ENCODE data around the gene SNCAIP. TPM values are rescaled to one million over a fixed set of nuclear protein-coding genes. Genes with fewer than 3 reads are reported as not detected.
A peak's percentile ranks its signal among the peaks of the same experiment; 100 is the strongest.

The SNCAIP gene
- total and polyA plus RNA-seq, 2 experiments from 2014 or later: 6.1 to 11.9 TPM

DNA sequence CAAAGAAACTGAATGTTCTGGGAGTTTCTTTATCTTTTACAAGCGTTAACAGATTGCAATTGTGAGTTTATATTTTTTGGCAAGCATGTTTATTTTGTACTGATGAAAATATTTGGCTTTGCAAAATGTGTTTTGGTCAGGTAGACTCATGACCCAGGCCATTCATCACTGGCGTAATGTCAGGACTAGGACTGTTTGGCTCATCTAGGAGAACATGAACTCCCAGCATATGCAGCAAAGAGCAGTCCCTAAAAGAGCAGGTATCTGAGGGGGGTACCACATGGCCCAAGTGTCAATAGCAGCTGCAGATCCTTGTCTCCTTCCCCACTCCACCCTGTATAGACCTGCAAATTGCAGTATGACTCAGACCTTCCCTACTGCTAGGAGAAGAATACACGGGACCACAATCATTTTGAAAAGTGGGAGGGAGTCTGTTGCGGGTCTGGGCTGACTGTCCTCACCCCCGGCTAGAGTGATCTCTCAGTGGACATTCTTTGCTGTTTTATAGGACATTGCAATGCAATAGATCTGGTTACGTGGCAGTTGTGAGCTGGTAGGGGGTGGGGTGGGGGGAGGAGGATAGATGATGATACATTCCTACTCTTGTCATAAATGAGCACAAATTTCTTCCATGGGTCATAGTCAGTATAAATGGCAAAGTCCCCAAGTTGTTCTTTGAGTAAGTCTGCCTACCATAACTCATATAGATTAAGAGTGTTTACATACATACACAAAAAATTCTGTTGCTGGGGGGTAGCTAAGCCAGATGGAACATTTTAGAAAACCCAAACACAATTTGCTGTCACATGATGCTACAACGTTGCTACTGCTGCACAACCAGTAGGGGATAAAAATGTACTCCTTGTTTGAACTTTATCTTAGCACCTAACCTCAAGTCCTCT lies 20.8 kb upstream of the SNCAIP start:
- H3K36me3 Mint-ChIP-seq (ENCODE audit: low read depth): peaks cover 5% of the 10 kb centered on the region; the same call in 1 of the 3 replicates

More for the DNA sequence above, 20.8 kb upstream of the SNCAIP start:
- peaks cover 29% of the 10 kb centered on the region for H3K4me1 Mint-ChIP-seq
- DNase-seq (ENCODE audit: low spot score) (peak; percentile 8), ATAC-seq (peak; percentile 75)
- peaks cover 1% of the 10 kb centered on the region for H3K27me3 Mint-ChIP-seq (ENCODE audit: insufficient read depth, low read depth, poor library complexity)
- no peak overlapping the region for H3K4me3 Mint-ChIP-seq
- Histone ChIP-seq H3F3A (replicated peaks; ENCODE audit: low read depth) (no peaks in the 10 kb centered on the region), H3K27ac (ENCODE audit: low read depth) (no peak overlapping the region), H3K4me1 (ENCODE audit: insufficient read depth) (peaks cover 31% of the 10 kb centered on the region), H3K4me3 (no peak overlapping the region), H3K27me3 (ENCODE audit: insufficient read depth) (no peaks in the 10 kb centered on the region), H3K4me2 (peak overlapping the region; percentile 21; the same call in 1 of the 2 replicates), H2AFZ (no peak overlapping the region), H4K20me1 (replicated peaks; ENCODE audit: insufficient read depth) (no peaks in the 10 kb centered on the region), H3K36me3 (ENCODE audit: insufficient read depth) (no peaks in the 10 kb centered on the region), H3K9me2 (ENCODE audit: insufficient read depth) (no peaks in the 10 kb centered on the region), H3K79me2 (replicated peaks; ENCODE audit: insufficient read depth) (no peaks in the 10 kb centered on the region)
- TF ChIP-seq CREB1 (CRISPR knock-in tag; IDR thresholded peaks at IDR 0.05; ENCODE audit: low read depth): no peak
- TF ChIP-seq, protein P1, sequence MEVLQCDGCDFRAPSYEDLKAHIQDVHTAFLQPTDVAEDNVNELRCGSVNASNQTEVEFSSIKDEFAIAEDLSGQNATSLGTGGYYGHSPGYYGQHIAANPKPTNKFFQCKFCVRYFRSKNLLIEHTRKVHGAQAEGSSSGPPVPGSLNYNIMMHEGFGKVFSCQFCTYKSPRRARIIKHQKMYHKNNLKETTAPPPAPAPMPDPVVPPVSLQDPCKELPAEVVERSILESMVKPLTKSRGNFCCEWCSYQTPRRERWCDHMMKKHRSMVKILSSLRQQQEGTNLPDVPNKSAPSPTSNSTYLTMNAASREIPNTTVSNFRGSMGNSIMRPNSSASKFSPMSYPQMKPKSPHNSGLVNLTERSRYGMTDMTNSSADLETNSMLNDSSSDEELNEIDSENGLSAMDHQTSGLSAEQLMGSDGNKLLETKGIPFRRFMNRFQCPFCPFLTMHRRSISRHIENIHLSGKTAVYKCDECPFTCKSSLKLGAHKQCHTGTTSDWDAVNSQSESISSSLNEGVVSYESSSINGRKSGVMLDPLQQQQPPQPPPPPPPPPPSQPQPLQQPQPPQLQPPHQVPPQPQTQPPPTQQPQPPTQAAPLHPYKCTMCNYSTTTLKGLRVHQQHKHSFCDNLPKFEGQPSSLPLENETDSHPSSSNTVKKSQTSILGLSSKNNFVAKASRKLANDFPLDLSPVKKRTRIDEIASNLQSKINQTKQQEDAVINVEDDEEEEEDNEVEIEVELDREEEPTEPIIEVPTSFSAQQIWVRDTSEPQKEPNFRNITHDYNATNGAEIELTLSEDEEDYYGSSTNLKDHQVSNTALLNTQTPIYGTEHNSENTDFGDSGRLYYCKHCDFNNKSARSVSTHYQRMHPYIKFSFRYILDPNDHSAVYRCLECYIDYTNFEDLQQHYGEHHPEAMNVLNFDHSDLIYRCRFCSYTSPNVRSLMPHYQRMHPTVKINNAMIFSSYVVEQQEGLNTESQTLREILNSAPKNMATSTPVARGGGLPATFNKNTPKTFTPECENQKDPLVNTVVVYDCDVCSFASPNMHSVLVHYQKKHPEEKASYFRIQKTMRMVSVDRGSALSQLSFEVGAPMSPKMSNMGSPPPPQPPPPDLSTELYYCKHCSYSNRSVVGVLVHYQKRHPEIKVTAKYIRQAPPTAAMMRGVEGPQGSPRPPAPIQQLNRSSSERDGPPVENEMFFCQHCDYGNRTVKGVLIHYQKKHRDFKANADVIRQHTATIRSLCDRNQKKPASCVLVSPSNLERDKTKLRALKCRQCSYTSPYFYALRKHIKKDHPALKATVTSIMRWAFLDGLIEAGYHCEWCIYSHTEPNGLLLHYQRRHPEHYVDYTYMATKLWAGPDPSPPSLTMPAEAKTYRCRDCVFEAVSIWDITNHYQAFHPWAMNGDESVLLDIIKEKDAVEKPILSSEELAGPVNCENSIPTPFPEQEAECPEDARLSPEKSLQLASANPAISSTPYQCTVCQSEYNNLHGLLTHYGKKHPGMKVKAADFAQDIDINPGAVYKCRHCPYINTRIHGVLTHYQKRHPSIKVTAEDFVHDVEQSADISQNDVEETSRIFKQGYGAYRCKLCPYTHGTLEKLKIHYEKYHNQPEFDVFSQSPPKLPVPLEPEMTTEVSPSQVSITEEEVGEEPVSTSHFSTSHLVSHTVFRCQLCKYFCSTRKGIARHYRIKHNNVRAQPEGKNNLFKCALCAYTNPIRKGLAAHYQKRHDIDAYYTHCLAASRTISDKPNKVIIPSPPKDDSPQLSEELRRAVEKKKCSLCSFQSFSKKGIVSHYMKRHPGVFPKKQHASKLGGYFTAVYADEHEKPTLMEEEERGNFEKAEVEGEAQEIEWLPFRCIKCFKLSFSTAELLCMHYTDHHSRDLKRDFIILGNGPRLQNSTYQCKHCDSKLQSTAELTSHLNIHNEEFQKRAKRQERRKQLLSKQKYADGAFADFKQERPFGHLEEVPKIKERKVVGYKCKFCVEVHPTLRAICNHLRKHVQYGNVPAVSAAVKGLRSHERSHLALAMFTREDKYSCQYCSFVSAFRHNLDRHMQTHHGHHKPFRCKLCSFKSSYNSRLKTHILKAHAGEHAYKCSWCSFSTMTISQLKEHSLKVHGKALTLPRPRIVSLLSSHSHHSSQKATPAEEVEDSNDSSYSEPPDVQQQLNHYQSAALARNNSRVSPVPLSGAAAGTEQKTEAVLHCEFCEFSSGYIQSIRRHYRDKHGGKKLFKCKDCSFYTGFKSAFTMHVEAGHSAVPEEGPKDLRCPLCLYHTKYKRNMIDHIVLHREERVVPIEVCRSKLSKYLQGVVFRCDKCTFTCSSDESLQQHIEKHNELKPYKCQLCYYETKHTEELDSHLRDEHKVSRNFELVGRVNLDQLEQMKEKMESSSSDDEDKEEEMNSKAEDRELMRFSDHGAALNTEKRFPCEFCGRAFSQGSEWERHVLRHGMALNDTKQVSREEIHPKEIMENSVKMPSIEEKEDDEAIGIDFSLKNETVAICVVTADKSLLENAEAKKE (CRISPR knock-in tag; IDR thresholded peaks at IDR 0.05): peak; percentile 93
- no peak for TF ChIP-seq EZH2phosphoT487 (IDR thresholded peaks at IDR 0.05; ENCODE audit: unreplicated experiment)
- TF ChIP-seq, protein P2, sequence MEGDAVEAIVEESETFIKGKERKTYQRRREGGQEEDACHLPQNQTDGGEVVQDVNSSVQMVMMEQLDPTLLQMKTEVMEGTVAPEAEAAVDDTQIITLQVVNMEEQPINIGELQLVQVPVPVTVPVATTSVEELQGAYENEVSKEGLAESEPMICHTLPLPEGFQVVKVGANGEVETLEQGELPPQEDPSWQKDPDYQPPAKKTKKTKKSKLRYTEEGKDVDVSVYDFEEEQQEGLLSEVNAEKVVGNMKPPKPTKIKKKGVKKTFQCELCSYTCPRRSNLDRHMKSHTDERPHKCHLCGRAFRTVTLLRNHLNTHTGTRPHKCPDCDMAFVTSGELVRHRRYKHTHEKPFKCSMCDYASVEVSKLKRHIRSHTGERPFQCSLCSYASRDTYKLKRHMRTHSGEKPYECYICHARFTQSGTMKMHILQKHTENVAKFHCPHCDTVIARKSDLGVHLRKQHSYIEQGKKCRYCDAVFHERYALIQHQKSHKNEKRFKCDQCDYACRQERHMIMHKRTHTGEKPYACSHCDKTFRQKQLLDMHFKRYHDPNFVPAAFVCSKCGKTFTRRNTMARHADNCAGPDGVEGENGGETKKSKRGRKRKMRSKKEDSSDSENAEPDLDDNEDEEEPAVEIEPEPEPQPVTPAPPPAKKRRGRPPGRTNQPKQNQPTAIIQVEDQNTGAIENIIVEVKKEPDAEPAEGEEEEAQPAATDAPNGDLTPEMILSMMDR (conservative IDR thresholded peaks at IDR 0.05; ENCODE audit: low read depth in 2 of 2): no peak
- TF ChIP-seq, protein P3, sequence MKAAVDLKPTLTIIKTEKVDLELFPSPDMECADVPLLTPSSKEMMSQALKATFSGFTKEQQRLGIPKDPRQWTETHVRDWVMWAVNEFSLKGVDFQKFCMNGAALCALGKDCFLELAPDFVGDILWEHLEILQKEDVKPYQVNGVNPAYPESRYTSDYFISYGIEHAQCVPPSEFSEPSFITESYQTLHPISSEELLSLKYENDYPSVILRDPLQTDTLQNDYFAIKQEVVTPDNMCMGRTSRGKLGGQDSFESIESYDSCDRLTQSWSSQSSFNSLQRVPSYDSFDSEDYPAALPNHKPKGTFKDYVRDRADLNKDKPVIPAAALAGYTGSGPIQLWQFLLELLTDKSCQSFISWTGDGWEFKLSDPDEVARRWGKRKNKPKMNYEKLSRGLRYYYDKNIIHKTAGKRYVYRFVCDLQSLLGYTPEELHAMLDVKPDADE (IDR thresholded peaks at IDR 0.05): no peak
- no peak for TF ChIP-seq STAT1 (IDR thresholded peaks at IDR 0.05; ENCODE audit: unreplicated experiment)
- TF ChIP-seq POLR2AphosphoS5 (IDR thresholded peaks at IDR 0.05; ENCODE audit: low read depth): no peak
- peaks cover 5% of the 10 kb centered on the region; the same call in 2 of the 3 replicates for H3K9me3 Mint-ChIP-seq
- no peak overlapping the region for H3K27ac Mint-ChIP-seq

Data from GM23338 (cell line).